HepG2 (cell line): ENCODE measurements around the gene RASL10B.

Experiments
- CENPT ChIP-seq: sonication (generic); formaldehyde crosslinking; IDR thresholded peaks from 2 replicates; pipeline ENCODE4 v1.8.0; 2022; ENCODE audit warnings: low read depth, mild to moderate bottlenecking, moderate library complexity, missing genetic modification reagents
- HCFC1 ChIP-seq: fragments of 150-350 bp; IDR thresholded peaks from 2 replicates; pipeline ENCODE4 v1.6.1; 2014; ENCODE audit warnings: low read depth, low read length
- JUN ChIP-seq: sonication (generic); formaldehyde crosslinking; IDR thresholded peaks from 2 replicates; pipeline ENCODE4 v1.4.0; 2020; ENCODE audit warnings: mild to moderate bottlenecking, missing genetic modification reagents
- POLR2AphosphoS5 ChIP-seq: IDR thresholded peaks from 2 replicates; pipeline ENCODE4 v1.6.1; 2012; ENCODE audit warnings: low read depth, low read length
- ZNF138 ChIP-seq: sonication (generic); formaldehyde crosslinking; IDR thresholded peaks from 2 replicates; pipeline ENCODE4 v1.5.0; 2020; ENCODE audit warnings: mild to moderate bottlenecking, low read depth, missing genetic modification reagents
- ZNF274 ChIP-seq: sonication (generic); formaldehyde crosslinking; IDR thresholded peaks from 2 replicates; pipeline ENCODE4 v1.5.1; 2020; ENCODE audit warnings: mild to moderate bottlenecking, missing genetic modification reagents
- TF ChIP-seq, protein P1 (sequence below): sonication (generic); formaldehyde crosslinking; IDR thresholded peaks from 2 replicates; pipeline ENCODE4 v1.5.0; 2020; ENCODE audit warnings: mild to moderate bottlenecking, missing genetic modification reagents, moderate library complexity
- TF ChIP-seq, protein P2 (sequence below): sonication (generic); formaldehyde crosslinking; IDR thresholded peaks from 2 replicates; pipeline ENCODE4 v1.4.0; 2020; ENCODE audit warnings: low read depth, missing genetic modification reagents
- TF ChIP-seq, protein P3 (sequence below): sonication (generic); formaldehyde crosslinking; IDR thresholded peaks from 2 replicates; pipeline ENCODE4 v1.4.0; 2020; ENCODE audit warnings: missing genetic modification reagents

DNA sequence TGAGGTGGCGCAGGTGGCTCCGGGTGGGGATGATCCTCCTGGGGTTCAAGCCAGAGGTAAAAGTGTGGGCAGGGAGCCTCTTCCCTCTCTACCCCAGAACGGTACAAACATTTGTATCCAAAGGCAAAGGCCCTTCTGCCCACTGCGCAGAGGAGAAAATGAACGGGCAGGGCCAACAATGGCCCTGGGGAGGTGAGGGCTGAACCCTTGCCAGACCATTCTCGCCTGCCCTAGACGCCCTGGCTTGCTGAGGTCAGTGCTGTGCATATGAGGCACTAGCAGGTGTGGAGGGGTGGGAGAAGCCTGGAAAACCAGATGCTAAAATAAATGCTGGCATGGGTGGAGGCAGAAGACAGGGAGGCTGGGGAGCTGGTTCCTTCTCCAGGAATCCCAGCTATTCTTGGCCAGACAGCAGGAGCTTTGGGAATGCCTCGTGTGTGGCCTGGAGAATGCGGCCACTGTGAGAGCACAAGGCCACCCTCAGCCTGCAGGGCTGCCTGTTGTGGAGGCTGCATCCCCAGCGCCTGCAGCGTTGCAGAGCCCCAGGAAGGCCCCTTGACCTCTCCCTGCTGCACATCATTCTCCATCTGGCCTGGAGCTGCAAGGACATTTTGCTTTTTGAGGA lies 33.8 kb downstream of the RASL10B start:
- TF ChIP-seq, protein P1, sequence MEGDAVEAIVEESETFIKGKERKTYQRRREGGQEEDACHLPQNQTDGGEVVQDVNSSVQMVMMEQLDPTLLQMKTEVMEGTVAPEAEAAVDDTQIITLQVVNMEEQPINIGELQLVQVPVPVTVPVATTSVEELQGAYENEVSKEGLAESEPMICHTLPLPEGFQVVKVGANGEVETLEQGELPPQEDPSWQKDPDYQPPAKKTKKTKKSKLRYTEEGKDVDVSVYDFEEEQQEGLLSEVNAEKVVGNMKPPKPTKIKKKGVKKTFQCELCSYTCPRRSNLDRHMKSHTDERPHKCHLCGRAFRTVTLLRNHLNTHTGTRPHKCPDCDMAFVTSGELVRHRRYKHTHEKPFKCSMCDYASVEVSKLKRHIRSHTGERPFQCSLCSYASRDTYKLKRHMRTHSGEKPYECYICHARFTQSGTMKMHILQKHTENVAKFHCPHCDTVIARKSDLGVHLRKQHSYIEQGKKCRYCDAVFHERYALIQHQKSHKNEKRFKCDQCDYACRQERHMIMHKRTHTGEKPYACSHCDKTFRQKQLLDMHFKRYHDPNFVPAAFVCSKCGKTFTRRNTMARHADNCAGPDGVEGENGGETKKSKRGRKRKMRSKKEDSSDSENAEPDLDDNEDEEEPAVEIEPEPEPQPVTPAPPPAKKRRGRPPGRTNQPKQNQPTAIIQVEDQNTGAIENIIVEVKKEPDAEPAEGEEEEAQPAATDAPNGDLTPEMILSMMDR (CRISPR knock-in tag) = no peak
- TF ChIP-seq JUN (CRISPR knock-in tag) (no peak), POLR2AphosphoS5 (no peak), ZNF138 (CRISPR knock-in tag) (no peak), HCFC1 (no peak), CENPT (CRISPR knock-in tag) (no peak), ZNF274 (CRISPR knock-in tag) (no peak)
- TF ChIP-seq, protein P2, sequence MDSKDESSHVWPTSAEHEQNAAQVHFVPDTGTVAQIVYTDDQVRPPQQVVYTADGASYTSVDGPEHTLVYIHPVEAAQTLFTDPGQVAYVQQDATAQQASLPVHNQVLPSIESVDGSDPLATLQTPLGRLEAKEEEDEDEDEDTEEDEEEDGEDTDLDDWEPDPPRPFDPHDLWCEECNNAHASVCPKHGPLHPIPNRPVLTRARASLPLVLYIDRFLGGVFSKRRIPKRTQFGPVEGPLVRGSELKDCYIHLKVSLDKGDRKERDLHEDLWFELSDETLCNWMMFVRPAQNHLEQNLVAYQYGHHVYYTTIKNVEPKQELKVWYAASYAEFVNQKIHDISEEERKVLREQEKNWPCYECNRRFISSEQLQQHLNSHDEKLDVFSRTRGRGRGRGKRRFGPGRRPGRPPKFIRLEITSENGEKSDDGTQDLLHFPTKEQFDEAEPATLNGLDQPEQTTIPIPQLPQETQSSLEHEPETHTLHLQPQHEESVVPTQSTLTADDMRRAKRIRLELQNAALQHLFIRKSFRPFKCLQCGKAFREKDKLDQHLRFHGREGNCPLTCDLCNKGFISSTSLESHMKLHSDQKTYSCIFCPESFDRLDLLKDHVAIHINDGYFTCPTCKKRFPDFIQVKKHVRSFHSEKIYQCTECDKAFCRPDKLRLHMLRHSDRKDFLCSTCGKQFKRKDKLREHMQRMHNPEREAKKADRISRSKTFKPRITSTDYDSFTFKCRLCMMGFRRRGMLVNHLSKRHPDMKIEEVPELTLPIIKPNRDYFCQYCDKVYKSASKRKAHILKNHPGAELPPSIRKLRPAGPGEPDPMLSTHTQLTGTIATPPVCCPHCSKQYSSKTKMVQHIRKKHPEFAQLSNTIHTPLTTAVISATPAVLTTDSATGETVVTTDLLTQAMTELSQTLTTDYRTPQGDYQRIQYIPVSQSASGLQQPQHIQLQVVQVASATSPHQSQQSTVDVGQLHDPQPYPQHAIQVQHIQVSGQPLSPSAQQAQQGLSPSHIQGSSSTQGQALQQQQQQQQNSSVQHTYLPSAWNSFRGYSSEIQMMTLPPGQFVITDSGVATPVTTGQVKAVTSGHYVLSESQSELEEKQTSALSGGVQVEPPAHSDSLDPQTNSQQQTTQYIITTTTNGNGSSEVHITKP = no peak
- TF ChIP-seq, protein P3, sequence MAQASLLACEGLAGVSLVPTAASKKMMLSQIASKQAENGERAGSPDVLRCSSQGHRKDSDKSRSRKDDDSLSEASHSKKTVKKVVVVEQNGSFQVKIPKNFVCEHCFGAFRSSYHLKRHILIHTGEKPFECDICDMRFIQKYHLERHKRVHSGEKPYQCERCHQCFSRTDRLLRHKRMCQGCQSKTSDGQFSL = no peak
